ENCODE data around the gene RNF225. TPM values are rescaled to one million over a fixed set of nuclear protein-coding genes. Genes with fewer than 3 reads are reported as not detected.

Gene RNF225
- total and polyA plus RNA-seq, 9 of the 15 experiments (the other 6 are each of a cell fraction or from before 2014, with no cell fraction given) = 0.33 TPM; not detected in 8

DNA sequence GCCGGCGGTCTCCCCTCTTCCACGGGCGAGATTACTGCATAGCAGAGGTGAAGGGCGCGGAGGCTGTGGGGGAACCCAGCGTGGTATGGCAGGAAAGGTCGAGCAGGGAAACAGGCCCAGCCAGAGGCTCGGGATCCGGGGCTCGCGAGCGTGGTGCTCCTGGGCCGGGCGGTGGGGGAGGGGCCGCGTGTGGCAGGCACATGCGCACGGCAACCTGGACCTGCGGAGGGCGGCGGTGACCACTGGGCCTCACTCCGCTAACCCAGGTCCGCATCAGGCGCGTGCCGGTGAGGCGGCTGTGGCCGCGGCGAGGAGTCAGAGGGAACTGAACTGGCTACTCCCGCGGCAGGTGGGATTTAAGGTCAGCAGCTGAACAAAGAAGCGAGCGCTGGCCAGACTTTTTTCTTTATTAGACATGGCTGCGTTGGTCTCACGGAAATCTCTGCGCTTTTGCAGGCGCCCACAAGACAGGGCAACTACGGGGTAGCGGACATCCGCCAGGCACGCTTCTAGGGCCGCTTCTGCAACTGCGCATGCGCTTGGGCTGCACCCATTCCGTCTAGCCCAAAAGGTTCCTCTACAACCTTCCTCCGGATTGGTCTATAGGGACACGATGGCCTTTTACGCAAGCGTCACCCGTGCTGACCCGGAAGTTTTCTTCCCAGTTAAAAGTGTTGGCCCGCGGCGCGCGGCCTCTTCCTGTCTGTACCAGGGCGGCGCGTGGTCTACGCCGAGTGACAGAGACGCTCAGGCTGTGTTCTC lies 8.7 kb upstream of the RNF225 start, which contains the start of gene RPS5 (continued):
- TF ChIP-seq XRCC4 (IDR thresholded peaks at IDR 0.05; ENCODE audit: extremely low read depth, insufficient read depth, insufficient read length) (no peak), ZNF347 (CRISPR knock-in tag; IDR thresholded peaks at IDR 0.05; ENCODE audit: low read depth) (no peak), FOXP1 (CRISPR knock-in tag; IDR thresholded peaks at IDR 0.05) (peak; percentile 85), USF1 (CRISPR knock-in tag; IDR thresholded peaks at IDR 0.05) (peak; percentile 77), ATF1 (CRISPR knock-in tag; IDR thresholded peaks at IDR 0.05) (no peak; the same call in 1 of the 2 replicates), ATF1 (tag; IDR thresholded peaks at IDR 0.05) (peak; percentile 95), TARDBP (IDR thresholded peaks at IDR 0.05) (peak; percentile 31; the same call in 1 of the 2 replicates), HNRNPK (IDR thresholded peaks at IDR 0.05; ENCODE audit: low read depth, low read length, poor library complexity, severe bottlenecking) (no peak), RFX7 (CRISPR knock-in tag; IDR thresholded peaks at IDR 0.05) (no peak), ZNF217 (CRISPR knock-in tag; IDR thresholded peaks at IDR 0.05) (no peak), CC2D1A (IDR thresholded peaks at IDR 0.05) (no peak), PCBP1 (IDR thresholded peaks at IDR 0.05; ENCODE audit: low read depth, low read length, poor library complexity, severe bottlenecking) (peak; percentile 53), BACH1 (tag; IDR thresholded peaks at IDR 0.05) (no peak), C11orf30 (IDR thresholded peaks at IDR 0.05; ENCODE audit: low read depth) (peak; percentile 86), MECOM (CRISPR knock-in tag; IDR thresholded peaks at IDR 0.05) (no peak), ZKSCAN1 (IDR thresholded peaks at IDR 0.05; ENCODE audit: low read depth, low read length) (no peak; the same call in 1 of the 2 replicates), ZNF764 (CRISPR knock-in tag; IDR thresholded peaks at IDR 0.05; ENCODE audit: low read depth) (no peak), CHCHD3 (CRISPR knock-in tag; IDR thresholded peaks at IDR 0.05) (no peak), KAT2B (IDR thresholded peaks at IDR 0.05; ENCODE audit: low read depth, low read length) (no peak), ZBTB17 (CRISPR knock-in tag; IDR thresholded peaks at IDR 0.05) (peak; percentile 54; the same call in 1 of the 2 replicates), TCF7L2 (IDR thresholded peaks at IDR 0.05; ENCODE audit: low read depth, low read length) (no peak), SMAD3 (CRISPR knock-in tag; conservative IDR thresholded peaks at IDR 0.05) (no peak), ZNF224 (CRISPR knock-in tag; IDR thresholded peaks at IDR 0.05) (no peak), BRD4 (IDR thresholded peaks at IDR 0.05) (peak; percentile 97)
- TF ChIP-seq, protein P1, sequence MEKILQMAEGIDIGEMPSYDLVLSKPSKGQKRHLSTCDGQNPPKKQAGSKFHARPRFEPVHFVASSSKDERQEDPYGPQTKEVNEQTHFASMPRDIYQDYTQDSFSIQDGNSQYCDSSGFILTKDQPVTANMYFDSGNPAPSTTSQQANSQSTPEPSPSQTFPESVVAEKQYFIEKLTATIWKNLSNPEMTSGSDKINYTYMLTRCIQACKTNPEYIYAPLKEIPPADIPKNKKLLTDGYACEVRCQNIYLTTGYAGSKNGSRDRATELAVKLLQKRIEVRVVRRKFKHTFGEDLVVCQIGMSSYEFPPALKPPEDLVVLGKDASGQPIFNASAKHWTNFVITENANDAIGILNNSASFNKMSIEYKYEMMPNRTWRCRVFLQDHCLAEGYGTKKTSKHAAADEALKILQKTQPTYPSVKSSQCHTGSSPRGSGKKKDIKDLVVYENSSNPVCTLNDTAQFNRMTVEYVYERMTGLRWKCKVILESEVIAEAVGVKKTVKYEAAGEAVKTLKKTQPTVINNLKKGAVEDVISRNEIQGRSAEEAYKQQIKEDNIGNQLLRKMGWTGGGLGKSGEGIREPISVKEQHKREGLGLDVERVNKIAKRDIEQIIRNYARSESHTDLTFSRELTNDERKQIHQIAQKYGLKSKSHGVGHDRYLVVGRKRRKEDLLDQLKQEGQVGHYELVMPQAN (IDR thresholded peaks at IDR 0.05; ENCODE audit: borderline replicate concordance) = peak; percentile 34; the same call in 1 of the 2 replicates
- TF ChIP-seq, protein P2, sequence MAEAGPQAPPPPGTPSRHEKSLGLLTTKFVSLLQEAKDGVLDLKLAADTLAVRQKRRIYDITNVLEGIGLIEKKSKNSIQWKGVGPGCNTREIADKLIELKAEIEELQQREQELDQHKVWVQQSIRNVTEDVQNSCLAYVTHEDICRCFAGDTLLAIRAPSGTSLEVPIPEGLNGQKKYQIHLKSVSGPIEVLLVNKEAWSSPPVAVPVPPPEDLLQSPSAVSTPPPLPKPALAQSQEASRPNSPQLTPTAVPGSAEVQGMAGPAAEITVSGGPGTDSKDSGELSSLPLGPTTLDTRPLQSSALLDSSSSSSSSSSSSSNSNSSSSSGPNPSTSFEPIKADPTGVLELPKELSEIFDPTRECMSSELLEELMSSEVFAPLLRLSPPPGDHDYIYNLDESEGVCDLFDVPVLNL (CRISPR knock-in tag; IDR thresholded peaks at IDR 0.05; ENCODE audit: low read depth) = 0 out of 2 replicates have a peak, but pooled peaks have one; percentile 17
